H1 (cell line): ENCODE data around the gene PCDHGB7. TPM values are rescaled to one million over a fixed set of nuclear protein-coding genes. Genes with fewer than 3 reads are reported as not detected.

Source experiments
- CTCF ChIA-PET: fragments of 300-600 bp; sonication (Branson Sonifier 250); formaldehyde crosslinking; loops from one replicate; lab custom pipeline; 2021; ENCODE audit not compliant: partially characterized antibody; lab: Charles Lee
- POLR2A ChIA-PET: fragments of 300-600 bp; sonication (Branson Sonifier 250); formaldehyde crosslinking; loops from one replicate; lab custom pipeline; 2021; ENCODE audit warnings: inconsistent platforms; ENCODE audit not compliant: partially characterized antibody; lab: Charles Lee
- DNase-seq, 2 experiments: peaks; one replicate each; pipeline versions ENCODE4 v3.0.0 to v3.0.0-alpha.2; 2010 to 2022; ENCODE audit warnings: low spot score in 2 of 2, low read depth in 1 of 2, mixed read lengths in 1 of 2
- FAIRE-seq: peaks from 2 replicates; lab custom pipeline; 2011; peaks lifted over from hg19 to GRCh38; lab: Jason Lieb, UNC
- H2AFZ ChIP-seq: 2 replicates; pipeline ENCODE4 v1.8.1; 2012; ENCODE audit warnings: low read length, inconsistent platforms
- H2AK5ac ChIP-seq: 2 replicates; pipeline ENCODE4 v1.6.1; 2013; ENCODE audit warnings: low read depth, low read length
- H2BK120ac ChIP-seq: replicated peaks from 2 replicates; pipeline ENCODE3; 2013; ENCODE audit warnings: low read depth, low read length, inconsistent platforms
- H2BK12ac ChIP-seq: 2 replicates; pipeline ENCODE4 v1.6.1; 2013; ENCODE audit warnings: low read depth, low read length
- H2BK15ac ChIP-seq: 2 replicates; pipeline ENCODE4 v1.6.1; 2013; ENCODE audit warnings: low read length
- H2BK20ac ChIP-seq: 2 replicates; pipeline ENCODE4 v1.6.1; 2013; ENCODE audit warnings: low read length
- H2BK5ac ChIP-seq: 2 replicates; pipeline ENCODE4 v1.6.1; 2013; ENCODE audit warnings: low read depth, low read length
- H3K14ac ChIP-seq: 2 replicates; pipeline ENCODE4 v1.6.1; 2013; ENCODE audit warnings: inconsistent platforms; ENCODE audit not compliant: insufficient read length
- H3K18ac ChIP-seq: 2 replicates; pipeline ENCODE4 v1.6.1; 2013; ENCODE audit warnings: low read length; ENCODE audit errors: extremely low read depth
- H3K23ac ChIP-seq: 2 replicates; pipeline ENCODE4 v1.6.1; 2013; ENCODE audit warnings: inconsistent platforms; ENCODE audit not compliant: insufficient read length
- H3K23me2 ChIP-seq: 2 replicates; pipeline ENCODE4 v1.6.1; 2013; ENCODE audit warnings: low read depth, low read length
- H3K27ac ChIP-seq: 2 replicates; pipeline ENCODE4 v1.6.1; 2011; ENCODE audit warnings: low read depth, low read length, inconsistent platforms
- H3K27me3 ChIP-seq, 4 experiments: replicated peaks in 1 of 4; 1 replicate in 1 of 4; 2 replicates in 3 of 4; pipeline versions ENCODE4 v1.6.1 to v1.8.1; 2011 to 2013; ENCODE audit warnings: low read length in 3 of 4, mild to moderate bottlenecking in 3 of 4, inconsistent platforms in 2 of 4, mixed read lengths in 2 of 4, moderate library complexity in 1 of 4; ENCODE audit not compliant: control insufficient read depth in 3 of 4, insufficient read depth in 3 of 4; ENCODE audit errors: extremely low read depth in 1 of 4
- H3K36me3 ChIP-seq, 4 experiments: 2 replicates each; pipeline versions ENCODE4 v1.6.1 to v1.8.1; 2011 to 2013; ENCODE audit warnings: mild to moderate bottlenecking in 4 of 4, low read length in 3 of 4, moderate library complexity in 2 of 4, control low read depth in 1 of 4, inconsistent platforms in 1 of 4; ENCODE audit not compliant: insufficient read depth in 4 of 4, control insufficient read depth in 2 of 4
- H3K4ac ChIP-seq: replicated peaks from 2 replicates; pipeline ENCODE3; 2013; ENCODE audit warnings: low read length, low read depth, mixed read lengths, inconsistent platforms; ENCODE audit not compliant: insufficient read length
- H3K4me1 ChIP-seq, 4 experiments: replicated peaks in 1 of 4; 1 replicate in 1 of 4; 2 replicates in 3 of 4; pipeline versions ENCODE4 v1.6.1 to v1.8.1; 2011 to 2013; ENCODE audit warnings: low read length in 3 of 4, inconsistent platforms in 2 of 4, mixed read lengths in 1 of 4; ENCODE audit not compliant: insufficient read depth in 4 of 4, control insufficient read depth in 3 of 4
- H3K4me2 ChIP-seq, 2 experiments: 2 replicates each; pipeline versions ENCODE4 v1.6.1 to v1.8.1; 2011 to 2013; ENCODE audit warnings: low read depth in 2 of 2, low read length in 2 of 2, control low read depth in 1 of 2, inconsistent platforms in 1 of 2, mild to moderate bottlenecking in 1 of 2; ENCODE audit not compliant: insufficient read depth in 1 of 2
- H3K4me3 ChIP-seq, 4 experiments: fragments of 200-600, 300-600 bp in 1 of 4; sonication (generic), shearing (Covaris generic), sonication (Bioruptor Twin) in 1 of 4; 2 replicates each; pipeline versions ENCODE4 v1.5.1 to v1.8.1; 2011 to 2016; ENCODE audit warnings: low read length in 4 of 4, low read depth in 3 of 4, control low read depth in 2 of 4, inconsistent platforms in 2 of 4, mild to moderate bottlenecking in 2 of 4, mixed read lengths in 1 of 4, moderate library complexity in 1 of 4; ENCODE audit not compliant: insufficient read depth in 2 of 4; ENCODE audit errors: extremely low read depth in 1 of 4
- H3K56ac ChIP-seq: replicated peaks from 2 replicates; pipeline ENCODE3; 2013; ENCODE audit warnings: low read depth, mild to moderate bottlenecking, mixed read lengths, low read length, inconsistent platforms; ENCODE audit not compliant: insufficient read length
- H3K79me1 ChIP-seq: 2 replicates; pipeline ENCODE4 v1.6.1; 2013; ENCODE audit warnings: low read depth, low read length, control low read depth
- H3K79me2 ChIP-seq, 2 experiments: 2 replicates each; pipeline versions ENCODE4 v1.6.1 to v1.8.1; 2012 to 2013; ENCODE audit warnings: low read length in 2 of 2, mild to moderate bottlenecking in 2 of 2, inconsistent platforms in 1 of 2; ENCODE audit not compliant: insufficient read depth in 2 of 2, control insufficient read depth in 1 of 2
- H3K9ac ChIP-seq, 4 experiments: replicated peaks in 1 of 4; 1 replicate in 1 of 4; 2 replicates in 3 of 4; pipeline versions ENCODE4 v1.6.1 to v1.8.1; 2011 to 2013; ENCODE audit warnings: low read depth in 3 of 4, low read length in 3 of 4, control low read depth in 2 of 4, mild to moderate bottlenecking in 2 of 4, moderate library complexity in 2 of 4, inconsistent platforms in 1 of 4; ENCODE audit errors: extremely low read depth in 1 of 4
- H3K9me3 ChIP-seq, 2 experiments: 2 replicates each; pipeline versions ENCODE4 v1.6.1 to v1.8.1; 2012 to 2013; ENCODE audit warnings: mild to moderate bottlenecking in 2 of 2, moderate library complexity in 2 of 2, control low read depth in 1 of 2, inconsistent platforms in 1 of 2, low read depth in 1 of 2, low read length in 1 of 2, mixed read lengths in 1 of 2; ENCODE audit not compliant: insufficient read depth in 2 of 2
- H4K20me1 ChIP-seq, 2 experiments: replicated peaks in 1 of 2; 2 replicates each; pipeline versions ENCODE3 to v1.8.1; 2011 to 2013; ENCODE audit warnings: inconsistent platforms in 2 of 2, low read length in 2 of 2, mild to moderate bottlenecking in 1 of 2; ENCODE audit not compliant: insufficient read depth in 2 of 2, control insufficient read depth in 1 of 2
- H4K5ac ChIP-seq: 2 replicates; pipeline ENCODE4 v1.6.1; 2013; ENCODE audit warnings: low read length, low read depth, mixed read lengths, inconsistent platforms; ENCODE audit not compliant: insufficient read length
- H4K8ac ChIP-seq: 2 replicates; pipeline ENCODE4 v1.8.0; 2013; ENCODE audit warnings: mild to moderate bottlenecking, moderate library complexity, low read length, inconsistent platforms; ENCODE audit not compliant: insufficient read depth; ENCODE audit errors: extremely low read depth
- H4K91ac ChIP-seq: replicated peaks from 2 replicates; pipeline ENCODE3; 2013; ENCODE audit warnings: low read length, mixed read lengths, inconsistent platforms; ENCODE audit not compliant: insufficient read length
- BRCA1 ChIP-seq: IDR thresholded peaks from 2 replicates; pipeline ENCODE4 v1.6.1; 2012; ENCODE audit warnings: low read depth, low read length, improper control_type of control experiment
- POLR2AphosphoS5 ChIP-seq: IDR thresholded peaks from 2 replicates; pipeline ENCODE4 v1.6.1; 2011; ENCODE audit warnings: low read depth, low read length
- WGBS, 2 experiments: shearing (Covaris generic) in 1 of 2; methylation state at CpG; one replicate each; pipeline versions ENCODE4 v1.1.6 to v1.1.7; 2013 to 2015; ENCODE audit warnings: low lambda C conversion rate in 2 of 2, mixed read lengths in 2 of 2, inconsistent platforms in 1 of 2, low coverage in 1 of 2, missing lambda C conversion rate in 1 of 2; ENCODE audit not compliant: insufficient replicate concordance in 2 of 2, insufficient coverage in 1 of 2, insufficient read length in 1 of 2; ENCODE audit errors: extremely low coverage in 1 of 2, missing lambda C conversion rate in 1 of 2; 5-methylcytosine and 5-hydroxymethylcytosine counted together
- polyA plus RNA-seq, 7 experiments: library from polyadenylated mRNA; depleted of rRNA in 3 of 7; stranded (reverse) in 5 of 7; unstranded in 2 of 7; fragments of >200 nt in 5 of 7; fragments of 200-250 nt in 2 of 7; gene quantifications; 1 replicate in 5 of 7; 2 replicates in 1 of 7; 4 replicates in 1 of 7; pipeline versions ENCODE4 v1.2.1 to v1.2.3, GENCODE V29; 2011 to 2013; ENCODE audit warnings: missing spikeins in 2 of 7, mixed read lengths in 2 of 7
- total RNA-seq: library from RNA; stranded (reverse); fragmentation: NEBNext Ultra II Directional; extraction: Animal tissue kit (Norgen Biotek cat#: 25700); gene quantifications from 2 replicates; pipeline ENCODE4 v1.2.1, GENCODE V29; 2021

Gene PCDHGB7
- total and polyA plus RNA-seq, 2 of the 8 experiments (the other 6 are each of a cell fraction or from before 2014, with no cell fraction given) = 4.1 to 9.5 TPM

DNA sequence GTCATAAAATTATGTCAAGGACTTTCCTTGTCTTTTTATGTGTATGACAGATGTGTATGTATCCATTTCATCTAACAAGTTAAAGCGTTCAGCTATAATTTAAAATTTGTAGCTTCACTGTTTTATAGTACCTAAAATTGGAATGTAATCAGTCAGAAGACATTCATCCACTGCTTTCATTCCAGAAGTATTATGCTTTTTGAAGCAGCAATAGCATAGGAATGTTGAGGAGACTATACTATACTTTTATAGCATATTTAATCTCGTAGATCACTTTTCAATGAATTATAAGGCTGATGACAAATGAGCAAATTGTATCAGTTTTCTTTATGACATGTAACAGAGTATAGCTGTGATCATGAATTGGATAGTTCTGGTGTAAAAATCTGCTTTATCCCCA is 19.7 kb downstream of the PCDHGB7 start:
- no peak overlapping the region for H3K18ac ChIP-seq
- no peak overlapping the region for H3K14ac ChIP-seq
- no peaks in the 10 kb centered on the region for H3K79me2 ChIP-seq
- H3K4me1 ChIP-seq = no peaks in the 10 kb centered on the region
- H3K9ac ChIP-seq = no peak overlapping the region
- no peaks in the 10 kb centered on the region for H3K79me1 ChIP-seq
- WGBS, 2 experiments = 88% methylated on average over 2 of the region's 2 CpGs; no CpG with 5 or more reads in 1 of the 2 experiments
- H2AK5ac ChIP-seq = no peak overlapping the region
- H3K36me3 ChIP-seq = no peaks in the 10 kb centered on the region
- no peak overlapping the region for H3K27ac ChIP-seq
- TF ChIP-seq POLR2AphosphoS5 (no peak), BRCA1 (no peak)
- TF ChIP-seq, all 59 proteins: peak for 0
- DNase-seq = no peak
- Histone ChIP-seq H2AFZ (no peak overlapping the region), H3K4me2 (no peak overlapping the region), H3K4me3 (no peak overlapping the region), H2BK120ac (no peak overlapping the region), H4K91ac (no peak overlapping the region), H2BK20ac (no peak overlapping the region), H2BK5ac (no peak overlapping the region), H3K23me2 (no peaks in the 10 kb centered on the region), H3K9me3 (peaks cover 2 to 16% of the 10 kb centered on the region in 2 experiments; a peak in 2 of 4 replicates), H4K5ac (no peak overlapping the region), H3K27me3 (no peaks in the 10 kb centered on the region), H3K23ac (no peak overlapping the region), H3K4ac (no peak overlapping the region), H2BK12ac (no peak overlapping the region), H3K56ac (no peak overlapping the region), H4K20me1 (peaks cover 0 to 2% of the 10 kb centered on the region in 2 experiments), H2BK15ac (no peak overlapping the region), H4K8ac (no peak overlapping the region)
- CTCF ChIA-PET = interaction anchor here (1.0 to 4.9 kb wide), 15 partner anchors 16 to 650 kb away, joined by 3 to 22 read pairs (median 4); partner anchors contain the start of genes PCDHB14, PCDHGA10, PCDHGA11 and PCDHGA9
- FAIRE-seq = no peak
- POLR2A ChIA-PET = no interaction called here
